AG04449 (cell line): ENCODE results near the gene RGS16.

Experiments
- CTCF ChIA-PET: fragments of 350-600 bp; formaldehyde crosslinking; extraction: SDS; loops from one replicate; lab custom pipeline; 2021; ENCODE audit warnings: antibody characterized with exemption; lab: Yijun Ruan, JAX
- POLR2A ChIA-PET: fragments of 400-600, 350-600 bp; formaldehyde crosslinking; extraction: SDS; loops from one replicate; lab custom pipeline; 2020; ENCODE audit warnings: antibody characterized with exemption, inconsistent platforms; lab: Yijun Ruan, JAX
- DNase-seq: peaks from one replicate; pipeline ENCODE4 v3.0.0-alpha.2; 2010; ENCODE audit warnings: low read depth, low spot score
- H3K4me3 ChIP-seq: 2 replicates; pipeline ENCODE4 v1.5.1; 2011; ENCODE audit warnings: low read depth, mild to moderate bottlenecking, control low read depth, low read length
- TF ChIP-seq, protein P1 (sequence below): IDR thresholded peaks from one replicate; pipeline ENCODE4 v1.5.1; 2011; ENCODE audit warnings: mild to moderate bottlenecking, moderate library complexity, low read length, control low read depth, inconsistent platforms; ENCODE audit not compliant: insufficient read depth; ENCODE audit errors: missing control alignments

The RGS16 gene

GRCh38 chr1:182595641-182596240, 8.4 kb downstream of the RGS16 start:
- no peak overlapping the region for H3K4me3 ChIP-seq
- TF ChIP-seq, protein P1, sequence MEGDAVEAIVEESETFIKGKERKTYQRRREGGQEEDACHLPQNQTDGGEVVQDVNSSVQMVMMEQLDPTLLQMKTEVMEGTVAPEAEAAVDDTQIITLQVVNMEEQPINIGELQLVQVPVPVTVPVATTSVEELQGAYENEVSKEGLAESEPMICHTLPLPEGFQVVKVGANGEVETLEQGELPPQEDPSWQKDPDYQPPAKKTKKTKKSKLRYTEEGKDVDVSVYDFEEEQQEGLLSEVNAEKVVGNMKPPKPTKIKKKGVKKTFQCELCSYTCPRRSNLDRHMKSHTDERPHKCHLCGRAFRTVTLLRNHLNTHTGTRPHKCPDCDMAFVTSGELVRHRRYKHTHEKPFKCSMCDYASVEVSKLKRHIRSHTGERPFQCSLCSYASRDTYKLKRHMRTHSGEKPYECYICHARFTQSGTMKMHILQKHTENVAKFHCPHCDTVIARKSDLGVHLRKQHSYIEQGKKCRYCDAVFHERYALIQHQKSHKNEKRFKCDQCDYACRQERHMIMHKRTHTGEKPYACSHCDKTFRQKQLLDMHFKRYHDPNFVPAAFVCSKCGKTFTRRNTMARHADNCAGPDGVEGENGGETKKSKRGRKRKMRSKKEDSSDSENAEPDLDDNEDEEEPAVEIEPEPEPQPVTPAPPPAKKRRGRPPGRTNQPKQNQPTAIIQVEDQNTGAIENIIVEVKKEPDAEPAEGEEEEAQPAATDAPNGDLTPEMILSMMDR: peak; percentile 74
- POLR2A ChIA-PET: no interaction called here
- no peak for DNase-seq
- CTCF ChIA-PET: interaction anchor here (0.6 to 23.1 kb wide), 28 partner anchors 7 to 515 kb away, joined by 3 to 997 read pairs (median 4); partner anchors contain the start of genes NPL and RGS16

GRCh38 chr1:182589931-182590330, 14.3 kb downstream of the RGS16 start:
- TF ChIP-seq, protein P1: no peak
- ChIA-PET CTCF (interaction anchor here (1.6 to 23.1 kb wide), 3 partner anchors 11 to 447 kb away, joined by 5 to 997 read pairs (median 65); partner anchors contain the start of gene NPL), POLR2A (no interaction called here)
- no peak overlapping the region for H3K4me3 ChIP-seq
- no peak for DNase-seq

DNA sequence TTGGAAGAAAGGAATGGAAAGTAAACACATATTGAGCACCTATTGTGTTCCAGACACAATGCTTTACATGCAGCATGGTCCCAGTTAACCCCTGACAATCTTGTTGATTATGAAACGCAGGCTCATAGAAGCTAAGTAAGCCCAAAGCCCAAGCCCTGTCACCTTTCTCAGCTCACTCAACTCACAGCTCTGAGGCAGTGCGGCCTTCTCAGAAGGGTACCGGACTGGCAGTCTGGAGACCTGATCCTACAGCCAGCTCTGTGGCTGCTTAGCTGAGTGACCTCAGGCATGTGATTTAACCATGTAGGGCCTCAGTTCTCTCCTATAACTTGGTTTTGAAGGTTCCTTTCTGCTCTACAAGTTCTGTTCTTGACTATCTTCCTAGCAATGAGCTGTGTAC, 14.7 kb downstream of the RGS16 start:
- no peak for DNase-seq
- TF ChIP-seq, protein P1: no peak
- POLR2A ChIA-PET: no interaction called here
- H3K4me3 ChIP-seq: no peak overlapping the region
- CTCF ChIA-PET: interaction anchor here (1.6 to 23.1 kb wide), 3 partner anchors 11 to 446 kb away, joined by 5 to 997 read pairs (median 65); partner anchors contain the start of gene NPL

- DNase-seq: no peak
- CTCF ChIA-PET: interaction anchor here (1.6 to 23.1 kb wide), 3 partner anchors 12 to 445 kb away, joined by 5 to 997 read pairs (median 65); partner anchors contain the start of gene NPL
- peak within 1 kb of the TSS; percentile 73 for H3K4me3 ChIP-seq
- POLR2A ChIA-PET: no interaction called here
- TF ChIP-seq, protein P1: no peak
Measured at GRCh38 chr1:182588500-182589396, 15.4 kb downstream of the RGS16 start, which contains the start of gene RNASEL. RNASEL (minus strand) TSS chr1:182589256; CDS start chr1:182586806, 2,450 bp downstream.

GRCh38 chr1:182587666-182588499, 16.3 kb downstream of the RGS16 start:
- POLR2A ChIA-PET: no interaction called here
- TF ChIP-seq, protein P1: no peak
- DNase-seq: no peak
- CTCF ChIA-PET: interaction anchor here (1.2 to 23.1 kb wide), 3 partner anchors 8 to 198 kb away, joined by 4 to 997 read pairs (median 65); partner anchors contain the start of gene NPL
- H3K4me3 ChIP-seq: peak overlapping the region; percentile 73
